Spleen (tissue), 11 donors: ENCODE measurements around the gene FOXF1. TPM values are rescaled to one million over a fixed set of nuclear protein-coding genes. Genes with fewer than 3 reads are reported as not detected.

ENCODE experiments used
- DNase-seq: peaks from one replicate; pipeline ENCODE4 v3.0.0-alpha.2; 2020
- H3K27ac ChIP-seq, 8 donors: fragments of 200-600 bp; sonication (generic) in 7 of 8; 1 replicate in 4 of 8; 2 replicates in 4 of 8; pipeline versions ENCODE4 v1.5.0 to v1.8.0; 2016 to 2021; ENCODE audit warnings: inconsistent platforms in 4 of 8, mild to moderate bottlenecking in 4 of 8, moderate library complexity in 1 of 8
- H3K27me3 ChIP-seq, 7 donors: fragments of 200-600 bp; sonication (generic) in 6 of 7; replicated peaks in 1 of 7; 1 replicate in 4 of 7; 2 replicates in 3 of 7; pipeline versions ENCODE4 v1.5.0 to v1.8.0; 2016 to 2021; ENCODE audit warnings: inconsistent platforms in 3 of 7, mild to moderate bottlenecking in 1 of 7
- H3K36me3 ChIP-seq, 6 donors: fragments of 200-600 bp; sonication (generic) in 5 of 6; 1 replicate in 4 of 6; 2 replicates in 2 of 6; pipeline versions ENCODE4 v1.5.0 to v1.8.0; 2016 to 2021; ENCODE audit warnings: inconsistent platforms in 2 of 6
- H3K4me1 ChIP-seq, 6 donors: fragments of 200-600 bp; sonication (generic) in 5 of 6; 1 replicate in 3 of 6; 2 replicates in 3 of 6; pipeline versions ENCODE4 v1.5.0 to v1.8.0; 2016 to 2021; ENCODE audit warnings: inconsistent platforms in 3 of 6
- H3K4me3 ChIP-seq, 8 donors: fragments of 200-600 bp; sonication (generic) in 7 of 8; 1 replicate in 4 of 8; 2 replicates in 4 of 8; pipeline versions ENCODE4 v1.5.0 to v1.8.0; 2016 to 2021; ENCODE audit warnings: inconsistent platforms in 4 of 8, mild to moderate bottlenecking in 4 of 8, moderate library complexity in 2 of 8
- H3K9me3 ChIP-seq, 8 donors: fragments of 200-600 bp; sonication (generic) in 7 of 8; 1 replicate in 4 of 8; 2 replicates in 4 of 8; pipeline versions ENCODE4 v1.5.0 to v1.8.0; 2016 to 2021; ENCODE audit warnings: inconsistent platforms in 4 of 8
- POLR2A ChIP-seq, 3 donors: fragments of 450-650 bp; IDR thresholded peaks; one replicate each; pipeline ENCODE4 v1.5.1; 2017; ENCODE audit warnings: antibody characterized with exemption in 3 of 3, mild to moderate bottlenecking in 1 of 3
- POLR2AphosphoS5 ChIP-seq, 3 donors: sonication (generic); formaldehyde crosslinking; IDR thresholded peaks; one replicate each; pipeline ENCODE4 v1.5.1; 2017; ENCODE audit warnings: antibody characterized with exemption in 3 of 3
- WGBS, 5 donors: extraction: QIAGEN DNeasy Blood & Tissue Kit in 3 of 5; methylation state at CpG; one replicate each; pipeline versions ENCODE4 v1.1.5 to v1.1.7; 2013 to 2018; 5-methylcytosine and 5-hydroxymethylcytosine counted together
- intact Hi-C: fragments of 100-400 bp; cut with DNase I; formaldehyde crosslinking; loops from one replicate; pipeline ENCODE4 v1.15.0; 2023; ENCODE audit warnings: low total_unique reads
- polyA plus RNA-seq, 3 donors: library from polyadenylated mRNA; stranded (reverse); fragments of 200-250 nt; gene quantifications; one replicate each; pipeline ENCODE4 v1.2.1, GENCODE V29; 2013
- total RNA-seq, 7 donors: library from RNA; depleted of rRNA in 3 of 7; stranded (reverse); fragments of >200 nt in 3 of 7; fragmentation: NEBNext Ultra II Directional in 4 of 7; extraction: Animal tissue kit (Norgen Biotek cat#: 25700) in 4 of 7; gene quantifications; one replicate each; pipeline versions ENCODE4 v1.1.0 to v1.2.1, GENCODE V29; 2016 to 2021
- TF ChIP-seq, protein P1 (sequence below), 11 experiments: fragments of 200-600 bp in 7 of 11; fragments of 450-650 bp in 4 of 11; sonication (generic) in 4 of 11; IDR thresholded peaks in 8 of 11; conservative IDR thresholded peaks in 3 of 11; 1 replicate in 7 of 11; 2 replicates in 4 of 11; pipeline versions ENCODE4 v1.4.0 to v1.8.0; 2016 to 2021; ENCODE audit warnings: antibody characterized with exemption in 11 of 11, inconsistent platforms in 4 of 11, mild to moderate bottlenecking in 1 of 11
- donor health status: healthy with polysubstance abuse.
- donor health status: DM: no; HTN: no; CAD: no; lungs with moderate emphysema.
- donor health status: DM: no; HTN: no; CAD: no.
- donor health status: Bipolar disorder and iron deficiency.
- donor health status: healthy.
- donor health status: DM: no; HTN: no; CAD: no.
- donor health status: DM: yes; HTN: yes; CAD: no.

The FOXF1 gene
- total and polyA plus RNA-seq, 10 donors, result 0.33 to 2.2 (median 0.68) TPM

GRCh38 chr16:86499889-86500707 is 10.2 kb upstream of the FOXF1 start:
- Histone ChIP-seq H3K27me3 (peaks cover 11 to 100% (median 99%) of the 10 kb centered on the region in 7 donors), H3K36me3 (no peaks in the 10 kb centered on the region), H3K4me3 (no peak overlapping the region), H3K4me1 (peaks cover 0 to 35% (median 5%) of the 10 kb centered on the region in 6 donors), H3K27ac (no peak overlapping the region), H3K9me3 (no peaks in the 10 kb centered on the region)
- no peak for DNase-seq
- 14 to 30% (median 24%) methylated on average over 15 to 16 of the region's 16 CpGs for WGBS, 5 donors
- intact Hi-C loops, result no loop called here
- TF ChIP-seq, protein P1, sequence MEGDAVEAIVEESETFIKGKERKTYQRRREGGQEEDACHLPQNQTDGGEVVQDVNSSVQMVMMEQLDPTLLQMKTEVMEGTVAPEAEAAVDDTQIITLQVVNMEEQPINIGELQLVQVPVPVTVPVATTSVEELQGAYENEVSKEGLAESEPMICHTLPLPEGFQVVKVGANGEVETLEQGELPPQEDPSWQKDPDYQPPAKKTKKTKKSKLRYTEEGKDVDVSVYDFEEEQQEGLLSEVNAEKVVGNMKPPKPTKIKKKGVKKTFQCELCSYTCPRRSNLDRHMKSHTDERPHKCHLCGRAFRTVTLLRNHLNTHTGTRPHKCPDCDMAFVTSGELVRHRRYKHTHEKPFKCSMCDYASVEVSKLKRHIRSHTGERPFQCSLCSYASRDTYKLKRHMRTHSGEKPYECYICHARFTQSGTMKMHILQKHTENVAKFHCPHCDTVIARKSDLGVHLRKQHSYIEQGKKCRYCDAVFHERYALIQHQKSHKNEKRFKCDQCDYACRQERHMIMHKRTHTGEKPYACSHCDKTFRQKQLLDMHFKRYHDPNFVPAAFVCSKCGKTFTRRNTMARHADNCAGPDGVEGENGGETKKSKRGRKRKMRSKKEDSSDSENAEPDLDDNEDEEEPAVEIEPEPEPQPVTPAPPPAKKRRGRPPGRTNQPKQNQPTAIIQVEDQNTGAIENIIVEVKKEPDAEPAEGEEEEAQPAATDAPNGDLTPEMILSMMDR (IDR thresholded peaks at IDR 0.05 in 8 of 11, conservative IDR thresholded peaks at IDR 0.05 in 3 of 11), result no peak
- TF ChIP-seq POLR2A (IDR thresholded peaks at IDR 0.05), result no peak
- TF ChIP-seq POLR2AphosphoS5 (IDR thresholded peaks at IDR 0.05), result no peak

DNA sequence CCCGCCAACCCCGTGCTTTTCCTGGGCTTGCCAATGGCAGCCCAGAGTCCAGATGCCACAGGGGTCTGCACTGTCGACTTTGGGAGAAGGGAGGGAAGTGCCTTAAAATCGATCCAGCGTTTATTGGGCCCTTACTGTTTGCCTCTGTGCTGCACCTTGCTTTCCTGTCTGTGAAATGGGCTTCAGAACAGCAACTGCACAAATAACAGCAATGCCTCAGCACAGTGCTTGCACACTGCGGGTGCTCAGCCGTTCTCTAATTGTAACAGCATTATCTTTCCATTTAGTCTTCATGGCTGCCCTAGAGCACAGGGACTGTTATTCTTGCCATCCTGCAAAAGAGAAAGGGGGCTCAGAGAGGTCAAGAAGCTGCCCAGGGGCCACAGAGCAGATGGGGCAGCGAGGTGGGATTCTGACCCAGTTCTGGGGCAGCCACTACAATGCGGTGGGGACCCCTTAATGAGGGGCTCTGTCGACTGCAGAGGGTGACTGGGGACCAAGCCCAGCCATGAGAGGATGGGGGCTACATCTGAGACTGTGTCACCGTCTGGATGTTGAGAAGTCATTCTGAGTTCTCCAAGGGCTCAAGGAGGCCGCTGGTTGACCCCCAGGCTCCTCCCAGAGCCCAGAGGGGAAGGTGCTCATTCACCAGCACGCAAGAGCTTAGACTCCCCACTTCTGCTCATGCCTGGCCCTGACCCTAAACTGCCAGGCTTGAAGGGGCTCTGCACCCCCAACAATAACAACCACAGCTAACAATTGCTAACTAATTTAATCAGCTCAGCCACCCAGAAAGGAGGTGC is 9.4 kb upstream of the FOXF1 start:
- no peak for DNase-seq
- 19 to 25% (median 21%) methylated on average over 11 to 13 of the region's 13 CpGs for WGBS, 5 donors
- Histone ChIP-seq H3K27me3 (peaks cover 11 to 100% (median 99%) of the 10 kb centered on the region in 7 donors), H3K9me3 (no peaks in the 10 kb centered on the region), H3K36me3 (no peaks in the 10 kb centered on the region), H3K4me1 (peaks cover 2 to 43% (median 11%) of the 10 kb centered on the region in 6 donors), H3K27ac (no peak overlapping the region), H3K4me3 (no peak overlapping the region)
- no peak for TF ChIP-seq POLR2A (IDR thresholded peaks at IDR 0.05)
- no peak for TF ChIP-seq POLR2AphosphoS5 (IDR thresholded peaks at IDR 0.05)
- TF ChIP-seq, protein P1 (IDR thresholded peaks at IDR 0.05 in 8 of 11, conservative IDR thresholded peaks at IDR 0.05 in 3 of 11), result no peak
- intact Hi-C loops, result no loop called here

DNA sequence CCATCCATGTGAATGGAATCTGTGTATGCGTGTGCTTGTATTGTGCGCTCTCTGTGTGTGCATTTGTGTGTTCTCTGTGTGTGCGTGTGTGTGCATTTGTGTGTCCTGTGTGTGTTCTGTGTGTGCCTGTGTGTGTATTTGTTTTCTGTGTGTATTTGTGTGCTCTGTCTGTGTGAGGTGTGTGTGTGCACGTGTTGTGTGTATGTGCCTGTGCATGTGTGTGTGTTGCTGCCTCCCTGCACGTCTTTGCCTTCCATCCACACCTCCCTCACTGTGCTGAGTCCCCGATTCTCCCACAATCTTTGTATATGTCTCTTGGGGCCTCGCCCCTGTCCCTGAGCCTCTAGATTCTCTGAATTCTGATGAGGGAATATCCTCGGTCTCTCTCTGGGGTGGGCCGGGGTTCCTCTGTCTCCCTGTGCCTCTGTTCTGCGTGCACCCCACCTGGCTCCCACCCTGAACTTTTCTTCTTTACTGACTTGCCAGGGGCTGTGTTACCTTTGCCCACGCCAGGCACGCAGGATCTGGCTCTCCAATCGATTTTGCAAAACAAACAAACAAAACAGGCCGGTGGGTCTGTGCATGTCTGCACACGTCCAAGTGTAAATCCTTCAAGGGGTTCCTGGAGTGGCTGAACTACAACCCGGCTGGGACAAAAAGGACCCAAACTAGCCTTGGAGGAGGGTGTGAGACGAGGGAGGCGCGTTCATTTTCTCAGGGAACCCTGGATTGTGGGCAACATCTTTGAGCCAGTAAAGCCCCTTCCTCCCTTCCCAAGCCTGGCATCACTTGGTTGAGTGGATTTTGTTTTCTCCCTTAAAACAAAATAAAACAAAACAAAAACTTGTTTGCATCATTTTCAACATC is 8.1 kb upstream of the FOXF1 start:
- intact Hi-C loops, result no loop called here
- no peaks in the 10 kb centered on the region for H3K9me3 ChIP-seq
- H3K27ac ChIP-seq, result no peak overlapping the region
- H3K4me3 ChIP-seq, result no peak overlapping the region
- H3K27me3 ChIP-seq, result peaks cover 14 to 100% (median 99%) of the 10 kb centered on the region in 7 donors
- DNase-seq, result no peak
- 25 to 46% (median 27%) methylated on average over 19 of the region's 19 CpGs for WGBS, 5 donors
- no peaks in the 10 kb centered on the region for H3K36me3 ChIP-seq
- H3K4me1 ChIP-seq, result peaks cover 3 to 37% (median 15%) of the 10 kb centered on the region in 6 donors
- no peak for TF ChIP-seq POLR2A (IDR thresholded peaks at IDR 0.05)
- TF ChIP-seq, protein P1 (IDR thresholded peaks at IDR 0.05 in 8 of 11, conservative IDR thresholded peaks at IDR 0.05 in 3 of 11), result no peak
